GM23338 (cell line): ENCODE data around the gene BRSK2.

Experiments
- CREB1 ChIP-seq: fragments of 250-450 bp; sonication (Bioruptor Pico); IDR thresholded peaks from 2 replicates; pipeline ENCODE4 v1.5.0; 2020; ENCODE audit warnings: low read depth, mild to moderate bottlenecking, moderate library complexity
- ETS1 ChIP-seq: IDR thresholded peaks from 2 replicates; pipeline ENCODE4 v1.6.1; 2016; ENCODE audit warnings: antibody characterized with exemption
- EZH2 ChIP-seq: fragments of 200-600 bp; sonication (generic); IDR thresholded peaks from one replicate; pipeline ENCODE4 v1.8.0; 2017; ENCODE audit warnings: antibody characterized with exemption, mild to moderate bottlenecking, low read depth; ENCODE audit not compliant: unreplicated experiment
- EZH2phosphoT487 ChIP-seq: fragments of 200-600 bp; sonication (generic); IDR thresholded peaks from one replicate; pipeline ENCODE4 v1.8.1; 2018; ENCODE audit warnings: antibody characterized with exemption; ENCODE audit not compliant: unreplicated experiment
- POLR2AphosphoS5 ChIP-seq: IDR thresholded peaks from 2 replicates; pipeline ENCODE4 v1.6.1; 2016; ENCODE audit warnings: antibody characterized with exemption, low read depth
- REST ChIP-seq: IDR thresholded peaks from one replicate; pipeline ENCODE4 v1.6.1; 2018; ENCODE audit warnings: antibody characterized with exemption; ENCODE audit not compliant: unreplicated experiment
- STAT1 ChIP-seq: IDR thresholded peaks from one replicate; pipeline ENCODE4 v1.6.1; 2016; ENCODE audit warnings: antibody characterized with exemption; ENCODE audit not compliant: unreplicated experiment
- ZNF114 ChIP-seq: fragments of 250-450 bp; sonication (Bioruptor Pico); IDR thresholded peaks from 2 replicates; pipeline ENCODE4 v1.5.0; 2020; ENCODE audit warnings: mild to moderate bottlenecking, moderate library complexity
- ZNF331 ChIP-seq: fragments of 250-450 bp; sonication (Bioruptor Pico); IDR thresholded peaks from 2 replicates; pipeline ENCODE4 v1.5.0; 2020; ENCODE audit warnings: low read depth, mild to moderate bottlenecking, moderate library complexity
- ZNF462 ChIP-seq: fragments of 250-450 bp; sonication (Bioruptor Pico); IDR thresholded peaks from 2 replicates; pipeline ENCODE4 v1.5.0; 2020; ENCODE audit warnings: mild to moderate bottlenecking, moderate library complexity
- TF ChIP-seq, protein P1 (sequence below), 2 experiments: fragments of 200-600 bp in 1 of 2; sonication (generic) in 1 of 2; conservative IDR thresholded peaks; 2 replicates each; pipeline versions ENCODE4 v1.5.1 to v1.6.1; 2016 to 2017; ENCODE audit warnings: antibody characterized with exemption in 2 of 2, low read depth in 2 of 2, mild to moderate bottlenecking in 2 of 2, moderate library complexity in 1 of 2

DNA sequence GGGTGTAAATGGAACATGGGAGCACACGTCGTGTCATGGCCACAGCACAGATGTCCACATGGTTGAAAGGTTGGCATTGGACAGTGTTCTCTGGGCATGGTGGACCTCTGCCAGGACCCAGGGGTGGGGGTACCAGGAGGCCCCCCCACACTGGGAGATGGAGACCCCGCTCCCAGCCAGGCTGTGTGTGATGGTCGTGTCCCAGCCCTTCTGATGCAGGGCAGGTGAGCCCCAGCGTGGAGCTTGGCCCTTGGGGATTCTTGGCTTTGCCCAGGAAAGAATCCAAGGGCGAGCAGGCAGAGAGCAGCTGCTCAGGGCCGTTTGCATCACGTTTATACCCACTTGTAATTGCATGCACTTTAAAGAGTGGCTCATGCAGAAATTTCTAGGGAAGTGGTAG, 22.0 kb upstream of the BRSK2 start:
- TF ChIP-seq EZH2 (no peak), EZH2phosphoT487 (no peak), ETS1 (no peak), ZNF331 (CRISPR knock-in tag) (no peak), REST (no peak), ZNF114 (CRISPR knock-in tag) (no peak), POLR2AphosphoS5 (no peak), ZNF462 (CRISPR knock-in tag) (no peak), CREB1 (CRISPR knock-in tag) (no peak), STAT1 (no peak)
- TF ChIP-seq, protein P1, sequence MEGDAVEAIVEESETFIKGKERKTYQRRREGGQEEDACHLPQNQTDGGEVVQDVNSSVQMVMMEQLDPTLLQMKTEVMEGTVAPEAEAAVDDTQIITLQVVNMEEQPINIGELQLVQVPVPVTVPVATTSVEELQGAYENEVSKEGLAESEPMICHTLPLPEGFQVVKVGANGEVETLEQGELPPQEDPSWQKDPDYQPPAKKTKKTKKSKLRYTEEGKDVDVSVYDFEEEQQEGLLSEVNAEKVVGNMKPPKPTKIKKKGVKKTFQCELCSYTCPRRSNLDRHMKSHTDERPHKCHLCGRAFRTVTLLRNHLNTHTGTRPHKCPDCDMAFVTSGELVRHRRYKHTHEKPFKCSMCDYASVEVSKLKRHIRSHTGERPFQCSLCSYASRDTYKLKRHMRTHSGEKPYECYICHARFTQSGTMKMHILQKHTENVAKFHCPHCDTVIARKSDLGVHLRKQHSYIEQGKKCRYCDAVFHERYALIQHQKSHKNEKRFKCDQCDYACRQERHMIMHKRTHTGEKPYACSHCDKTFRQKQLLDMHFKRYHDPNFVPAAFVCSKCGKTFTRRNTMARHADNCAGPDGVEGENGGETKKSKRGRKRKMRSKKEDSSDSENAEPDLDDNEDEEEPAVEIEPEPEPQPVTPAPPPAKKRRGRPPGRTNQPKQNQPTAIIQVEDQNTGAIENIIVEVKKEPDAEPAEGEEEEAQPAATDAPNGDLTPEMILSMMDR (conservative IDR thresholded peaks at IDR 0.05; ENCODE audit: low read depth in 2 of 2): no peak
